HepG2 (cell line): ENCODE measurements around the gene EFCAB8. TPM values are rescaled to one million over a fixed set of nuclear protein-coding genes. Genes with fewer than 3 reads are reported as not detected.

Experiments
- CBX2 ChIP-seq, 2 experiments: fragments of 200-600 bp in 1 of 2; sonication (generic); formaldehyde crosslinking in 1 of 2; IDR thresholded peaks; 2 replicates each; pipeline versions ENCODE4 v1.7.0 to v1.8.1; 2018 to 2022; ENCODE audit warnings: low read depth in 2 of 2, low read length in 1 of 2, mild to moderate bottlenecking in 1 of 2, missing genetic modification reagents in 1 of 2
- CCAR2 ChIP-seq: fragments of 200-400 bp; formaldehyde crosslinking; optimal IDR thresholded peaks from 2 replicates; pipeline ENCODE3; 2018; ENCODE audit warnings: low read depth, mild to moderate bottlenecking, low read length, moderate library complexity
- EED ChIP-seq: sonication (generic); formaldehyde crosslinking; IDR thresholded peaks from 2 replicates; pipeline ENCODE4 v1.5.0; 2020; ENCODE audit warnings: mild to moderate bottlenecking, missing genetic modification reagents
- ELF4 ChIP-seq: sonication (generic); formaldehyde crosslinking; IDR thresholded peaks from 2 replicates; pipeline ENCODE4 v1.5.0; 2020; ENCODE audit warnings: missing genetic modification reagents, mild to moderate bottlenecking, moderate library complexity, borderline replicate concordance
- GLI4 ChIP-seq: sonication (generic); formaldehyde crosslinking; IDR thresholded peaks from 2 replicates; pipeline ENCODE4 v1.5.1; 2020; ENCODE audit warnings: missing genetic modification reagents, mild to moderate bottlenecking, moderate library complexity, borderline replicate concordance
- HNF4G ChIP-seq, 2 experiments: sonication (generic) in 1 of 2; formaldehyde crosslinking in 1 of 2; IDR thresholded peaks; 2 replicates each; pipeline versions ENCODE4 v1.4.0 to v1.6.1; 2011 to 2020; ENCODE audit warnings: borderline replicate concordance in 2 of 2, low read depth in 2 of 2, mild to moderate bottlenecking in 2 of 2, low read length in 1 of 2, missing genetic modification reagents in 1 of 2, moderate library complexity in 1 of 2
- PLRG1 ChIP-seq: fragments of 450-650 bp; conservative IDR thresholded peaks from 2 replicates; pipeline ENCODE4 v1.6.1; 2016
- PRMT3 ChIP-seq: sonication (generic); formaldehyde crosslinking; IDR thresholded peaks from 2 replicates; pipeline ENCODE4 v1.8.1; 2022; ENCODE audit warnings: low read depth, mild to moderate bottlenecking, moderate library complexity, missing genetic modification reagents, borderline replicate concordance
- RFX5 ChIP-seq: IDR thresholded peaks from 2 replicates; pipeline ENCODE4 v1.6.1; 2011; ENCODE audit warnings: low read depth, low read length, improper control_type of control experiment
- SMAD9 ChIP-seq: sonication (generic); formaldehyde crosslinking; IDR thresholded peaks from 2 replicates; pipeline ENCODE4 v1.5.1; 2020; ENCODE audit warnings: mild to moderate bottlenecking, missing genetic modification reagents
- SRSF1 ChIP-seq: fragments of 200-400 bp; formaldehyde crosslinking; optimal IDR thresholded peaks from 2 replicates; pipeline ENCODE3; 2017; ENCODE audit warnings: mild to moderate bottlenecking, low read depth, low read length, moderate library complexity
- U2AF2 ChIP-seq: fragments of 200-400 bp; formaldehyde crosslinking; IDR thresholded peaks from 2 replicates; pipeline ENCODE4 v1.6.1; 2017; ENCODE audit warnings: low read depth, mild to moderate bottlenecking, low read length
- ZBTB39 ChIP-seq: sonication (generic); formaldehyde crosslinking; IDR thresholded peaks from 2 replicates; pipeline ENCODE4 v1.5.0; 2020; ENCODE audit warnings: missing genetic modification reagents
- ZBTB7B ChIP-seq: sonication (generic); formaldehyde crosslinking; IDR thresholded peaks from 2 replicates; pipeline ENCODE4 v1.4.0; 2020; ENCODE audit warnings: missing genetic modification reagents
- ZKSCAN8 ChIP-seq: IDR thresholded peaks from 2 replicates; pipeline ENCODE4 v1.6.1; 2016; ENCODE audit warnings: borderline replicate concordance, missing genetic modification reagents, missing compliant biosample characterization
- ZMAT3 ChIP-seq: sonication (generic); formaldehyde crosslinking; conservative IDR thresholded peaks from 2 replicates; pipeline ENCODE4 v1.7.0; 2021; ENCODE audit warnings: missing genetic modification reagents
- ZMAT5 ChIP-seq: sonication (generic); formaldehyde crosslinking; IDR thresholded peaks from 2 replicates; pipeline ENCODE4 v1.5.0; 2020; ENCODE audit warnings: mild to moderate bottlenecking, low read depth, missing genetic modification reagents, borderline replicate concordance
- ZNF350 ChIP-seq: sonication (generic); formaldehyde crosslinking; IDR thresholded peaks from 2 replicates; pipeline ENCODE4 v1.4.0; 2020; ENCODE audit warnings: mild to moderate bottlenecking, low read depth, missing genetic modification reagents, borderline replicate concordance
- ZNF441 ChIP-seq: sonication (generic); formaldehyde crosslinking; IDR thresholded peaks from 2 replicates; pipeline ENCODE4 v1.7.0; 2021; ENCODE audit warnings: missing genetic modification reagents, borderline replicate concordance
- ZNF510 ChIP-seq: sonication (generic); formaldehyde crosslinking; IDR thresholded peaks from 2 replicates; pipeline ENCODE4 v1.4.0; 2020; ENCODE audit warnings: low read depth, mild to moderate bottlenecking, missing genetic modification reagents
- ZNF552 ChIP-seq: sonication (generic); formaldehyde crosslinking; IDR thresholded peaks from 2 replicates; pipeline ENCODE4 v1.9.0; 2022; ENCODE audit warnings: missing genetic modification reagents, mild to moderate bottlenecking, borderline replicate concordance
- ZNF782 ChIP-seq: sonication (generic); formaldehyde crosslinking; IDR thresholded peaks from 2 replicates; pipeline ENCODE4 v1.4.0; 2020; ENCODE audit warnings: missing genetic modification reagents, mild to moderate bottlenecking, borderline replicate concordance
- polyA plus RNA-seq, 8 experiments: library from polyadenylated mRNA; depleted of rRNA in 3 of 8; stranded (reverse) in 7 of 8; unstranded in 1 of 8; fragments of >200 nt; fragmentation: Illumina TruSeq in 4 of 8; extraction: Trizol in 4 of 8; gene quantifications; 2 replicates each; pipeline versions ENCODE4 v1.2.1 to v1.2.3, GENCODE V29; 2011 to 2016; ENCODE audit warnings: low read depth in 4 of 8, missing spikeins in 1 of 8, mixed read lengths in 1 of 8; ENCODE audit not compliant: insufficient read depth in 1 of 8
- total RNA-seq, 5 experiments: library from RNA; depleted of rRNA; stranded (reverse); fragments of >200 nt; fragmentation: Illumina TruSeq; extraction: Trizol; gene quantifications; 2 replicates each; pipeline ENCODE4 v1.2.3, GENCODE V29; 2016; ENCODE audit warnings: low read depth in 1 of 5
- TF ChIP-seq, protein P1 (sequence below): fragments of 450-650 bp; IDR thresholded peaks from 2 replicates; pipeline ENCODE4 v1.6.1; 2017; ENCODE audit warnings: mild to moderate bottlenecking

Gene EFCAB8
- total and polyA plus RNA-seq, 2 of the 13 experiments (the other 11 are each of a cell fraction or from before 2014, with no cell fraction given), result 0.15 to 0.22 TPM

DNA sequence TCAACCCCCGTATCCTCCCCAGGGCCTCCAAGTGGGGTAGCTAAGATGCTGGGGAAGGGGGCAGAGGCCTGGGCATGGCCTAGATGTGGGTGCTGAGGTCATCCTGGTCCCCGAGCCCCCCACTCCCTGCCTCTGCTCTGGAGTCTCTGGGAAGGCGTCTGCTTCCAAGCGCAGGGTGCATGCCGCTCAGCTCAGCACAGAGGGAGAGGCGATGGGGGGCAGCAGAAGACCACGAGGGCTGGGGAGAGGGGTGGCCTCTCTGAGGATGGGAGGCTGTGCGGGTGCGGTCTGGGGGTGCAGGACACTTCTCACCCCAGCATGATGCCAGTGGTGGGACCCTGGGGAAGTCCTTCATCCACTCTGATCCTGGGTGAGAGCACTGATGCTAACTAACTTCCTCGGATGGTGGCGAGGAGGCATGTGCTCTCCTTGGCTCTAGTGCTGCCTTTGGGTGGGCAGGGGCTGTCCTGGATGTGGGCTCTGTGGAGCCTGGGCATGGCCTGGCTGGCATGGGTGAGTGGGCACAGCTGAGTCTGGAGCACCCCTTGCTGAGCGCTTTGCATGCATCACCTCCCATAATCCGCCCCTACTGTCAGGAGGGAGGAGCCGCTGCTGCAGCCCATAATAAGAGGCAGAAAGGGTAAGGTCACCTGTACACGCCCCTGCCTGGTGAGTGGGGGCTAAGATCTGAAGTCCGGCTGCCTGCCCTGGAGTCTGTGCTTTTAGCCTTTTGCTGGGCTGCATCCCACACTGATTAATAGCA lies 34.7 kb downstream of the EFCAB8 start (continued):
- no peak for TF ChIP-seq ZNF510 (CRISPR knock-in tag)
- TF ChIP-seq U2AF2, result no peak
- TF ChIP-seq CCAR2, result no peak
- TF ChIP-seq ZBTB39 (CRISPR knock-in tag), result no peak
- TF ChIP-seq ZNF441 (CRISPR knock-in tag), result no peak
- TF ChIP-seq GLI4 (CRISPR knock-in tag), result no peak
- TF ChIP-seq ZKSCAN8 (CRISPR knock-in tag), result no peak
- no peak for TF ChIP-seq SMAD9 (CRISPR knock-in tag)
- 0 out of 2 replicates have a peak, but pooled peaks have one; percentile 57 for TF ChIP-seq EED
- no peak for TF ChIP-seq ZMAT3 (CRISPR knock-in tag)
- TF ChIP-seq HNF4G (IDR thresholded peaks at IDR 0.05; ENCODE audit: borderline replicate concordance, low read depth, low read length), result no peak
- TF ChIP-seq HNF4G (CRISPR knock-in tag; IDR thresholded peaks at IDR 0.05; ENCODE audit: borderline replicate concordance, low read depth), result no peak
- no peak for TF ChIP-seq ZNF782 (CRISPR knock-in tag)
- TF ChIP-seq PLRG1, result no peak
- peak; percentile 9; the same call in 1 of the 2 replicates for TF ChIP-seq ZNF350 (CRISPR knock-in tag)
- no peak for TF ChIP-seq PRMT3 (CRISPR knock-in tag)
- TF ChIP-seq SRSF1, result no peak
- no peak for TF ChIP-seq ZBTB7B (CRISPR knock-in tag)
- TF ChIP-seq CBX2 (IDR thresholded peaks at IDR 0.05; ENCODE audit: low read depth, low read length), result no peak
- TF ChIP-seq CBX2 (CRISPR knock-in tag; IDR thresholded peaks at IDR 0.05; ENCODE audit: low read depth), result no peak
- TF ChIP-seq ZNF552 (CRISPR knock-in tag), result no peak
- no peak for TF ChIP-seq RFX5
- TF ChIP-seq ZMAT5 (CRISPR knock-in tag), result no peak
- TF ChIP-seq, protein P1, sequence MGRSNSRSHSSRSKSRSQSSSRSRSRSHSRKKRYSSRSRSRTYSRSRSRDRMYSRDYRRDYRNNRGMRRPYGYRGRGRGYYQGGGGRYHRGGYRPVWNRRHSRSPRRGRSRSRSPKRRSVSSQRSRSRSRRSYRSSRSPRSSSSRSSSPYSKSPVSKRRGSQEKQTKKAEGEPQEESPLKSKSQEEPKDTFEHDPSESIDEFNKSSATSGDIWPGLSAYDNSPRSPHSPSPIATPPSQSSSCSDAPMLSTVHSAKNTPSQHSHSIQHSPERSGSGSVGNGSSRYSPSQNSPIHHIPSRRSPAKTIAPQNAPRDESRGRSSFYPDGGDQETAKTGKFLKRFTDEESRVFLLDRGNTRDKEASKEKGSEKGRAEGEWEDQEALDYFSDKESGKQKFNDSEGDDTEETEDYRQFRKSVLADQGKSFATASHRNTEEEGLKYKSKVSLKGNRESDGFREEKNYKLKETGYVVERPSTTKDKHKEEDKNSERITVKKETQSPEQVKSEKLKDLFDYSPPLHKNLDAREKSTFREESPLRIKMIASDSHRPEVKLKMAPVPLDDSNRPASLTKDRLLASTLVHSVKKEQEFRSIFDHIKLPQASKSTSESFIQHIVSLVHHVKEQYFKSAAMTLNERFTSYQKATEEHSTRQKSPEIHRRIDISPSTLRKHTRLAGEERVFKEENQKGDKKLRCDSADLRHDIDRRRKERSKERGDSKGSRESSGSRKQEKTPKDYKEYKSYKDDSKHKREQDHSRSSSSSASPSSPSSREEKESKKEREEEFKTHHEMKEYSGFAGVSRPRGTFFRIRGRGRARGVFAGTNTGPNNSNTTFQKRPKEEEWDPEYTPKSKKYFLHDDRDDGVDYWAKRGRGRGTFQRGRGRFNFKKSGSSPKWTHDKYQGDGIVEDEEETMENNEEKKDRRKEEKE, result no peak
- TF ChIP-seq ELF4 (CRISPR knock-in tag), result no peak
